NCI-H460 (cell line): Measurements from ENCODE around the gene PRR14. TPM values are rescaled to one million over a fixed set of nuclear protein-coding genes. Genes with fewer than 3 reads are reported as not detected.

Experiments
- DNase-seq: peaks from one replicate; pipeline ENCODE4 v3.0.0-alpha.2; 2016; ENCODE audit warnings: low read depth; ENCODE audit errors: extremely low read depth
- total RNA-seq: library from RNA; depleted of rRNA; stranded (reverse); fragments of >200 nt; shearing (Covaris generic); gene quantifications from 2 replicates; pipeline ENCODE4 v1.2.3, GENCODE V29; 2014

PRR14 gene
- total RNA-seq, 1 experiment from 2014 or later, result 15.7 TPM

- peak; percentile 100 for DNase-seq
Measured at GRCh38 chr16:30657866-30658730, 7.3 kb downstream of the PRR14 start, which contains the start of gene FBRS. FBRS (plus strand) TSS chr16:30658431; CDS start chr16:30659519, 1,088 bp downstream.

GRCh38 chr16:30658731-30659506 lies 8.2 kb downstream of the PRR14 start:
- DNase-seq, result peak; percentile 96

DNA sequence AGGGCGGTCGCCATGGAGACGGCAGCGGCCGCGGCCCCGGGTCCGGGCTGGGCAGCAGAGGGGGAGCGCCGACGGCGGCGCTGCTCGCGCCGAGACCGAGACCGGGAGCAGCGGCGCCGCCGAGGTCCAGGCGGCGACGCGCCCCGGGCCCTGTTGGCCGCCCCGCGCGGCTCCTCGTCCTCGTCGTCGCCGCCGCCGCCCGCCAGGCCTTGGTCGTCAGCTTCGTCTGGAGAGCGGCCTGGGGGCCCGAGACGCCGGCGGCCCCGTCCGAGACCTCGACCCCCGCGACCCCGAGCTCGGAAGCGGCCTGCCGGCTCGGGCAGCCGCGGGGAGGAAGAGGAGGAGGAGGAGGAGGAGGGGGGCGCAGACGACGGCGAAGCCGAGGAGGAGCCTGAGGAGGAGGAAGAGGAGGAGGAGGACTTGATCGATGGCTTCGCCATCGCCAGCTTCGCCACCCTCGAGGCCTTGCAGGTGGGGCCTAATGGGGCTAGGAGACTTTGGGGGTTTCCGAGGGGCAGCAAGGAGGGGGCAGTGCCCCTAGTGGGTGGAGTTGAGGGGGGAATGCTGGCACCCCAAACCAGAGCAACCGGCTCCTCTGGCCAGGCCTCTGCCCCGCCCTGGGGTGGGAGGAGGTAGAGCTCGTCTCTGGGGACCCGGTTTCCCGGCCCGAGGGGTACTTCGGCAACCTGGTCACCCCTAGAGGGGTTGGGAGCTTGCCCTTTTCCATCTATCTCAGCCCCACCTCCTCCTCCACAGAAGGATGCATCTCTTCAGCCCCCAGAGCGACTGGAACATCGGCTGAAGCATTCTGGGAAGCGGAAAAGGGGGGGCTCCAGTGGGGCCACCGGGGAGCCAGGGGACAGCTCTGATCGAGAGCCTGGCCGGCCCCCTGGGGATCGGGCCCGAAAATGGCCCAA lies 9.0 kb downstream of the PRR14 start:
- no peak for DNase-seq

GRCh38 chr16:30660424-30661261 lies 9.9 kb downstream of the PRR14 start:
- no peak for DNase-seq

DNA sequence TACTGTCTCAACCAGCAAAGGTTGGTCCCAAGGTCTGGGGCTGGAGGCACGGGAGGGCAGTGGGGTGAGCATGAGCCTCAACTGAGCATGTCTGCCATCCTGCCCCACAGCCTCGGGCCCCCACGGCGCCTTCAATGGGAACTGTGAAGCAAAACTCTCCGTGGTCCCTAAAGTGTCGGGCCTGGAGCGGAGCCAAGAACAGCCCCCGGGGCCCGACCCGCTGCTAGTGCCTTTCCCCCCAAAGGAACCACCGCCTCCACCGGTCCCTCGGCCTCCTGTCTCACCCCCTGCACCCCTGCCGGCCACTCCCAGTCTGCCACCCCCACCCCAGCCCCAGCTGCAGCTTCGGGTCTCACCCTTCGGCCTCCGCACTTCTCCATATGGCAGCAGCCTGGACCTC lies 11.7 kb downstream of the PRR14 start:
- no peak for DNase-seq

DNA sequence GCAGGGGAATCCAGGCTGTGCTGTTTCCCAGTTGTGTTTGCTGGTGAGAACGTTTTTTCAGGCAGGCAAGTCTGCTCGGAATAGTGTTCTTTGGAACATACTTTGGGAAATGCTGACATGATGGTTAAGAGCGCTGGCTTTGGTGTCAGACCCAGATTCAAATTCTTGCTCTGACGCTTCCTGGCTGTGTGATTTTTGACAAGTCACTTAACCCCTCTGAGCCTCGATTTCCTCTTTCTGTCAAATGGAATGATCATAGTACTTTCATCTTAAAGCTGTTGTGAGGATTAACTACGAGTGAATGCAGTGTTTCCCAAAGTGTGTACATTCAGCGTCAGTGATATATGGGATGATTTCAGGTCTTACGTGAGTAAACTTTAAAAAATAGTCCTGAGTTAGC lies 12.3 kb downstream of the PRR14 start:
- no peak for DNase-seq

DNA sequence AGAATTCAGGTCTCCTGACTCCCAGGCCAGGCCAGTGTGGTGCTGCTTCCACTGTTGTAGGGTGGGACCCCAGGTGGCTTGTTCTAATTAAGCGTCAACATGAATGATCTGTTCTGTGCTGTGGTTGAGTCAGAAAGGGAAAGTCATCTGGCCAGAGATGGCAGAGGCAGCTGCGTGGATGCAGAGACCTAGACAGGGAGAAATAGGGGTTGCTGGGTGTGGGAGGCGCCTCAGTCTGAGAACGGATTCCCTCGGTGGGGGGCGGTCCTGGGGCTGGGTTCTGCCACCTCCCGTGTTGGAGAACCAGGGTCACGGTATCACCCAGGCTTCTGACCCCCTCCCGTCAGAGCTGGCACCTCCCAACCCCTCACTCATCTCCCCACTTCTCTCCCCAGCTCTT lies 13.1 kb downstream of the PRR14 start:
- DNase-seq, result no peak

DNA sequence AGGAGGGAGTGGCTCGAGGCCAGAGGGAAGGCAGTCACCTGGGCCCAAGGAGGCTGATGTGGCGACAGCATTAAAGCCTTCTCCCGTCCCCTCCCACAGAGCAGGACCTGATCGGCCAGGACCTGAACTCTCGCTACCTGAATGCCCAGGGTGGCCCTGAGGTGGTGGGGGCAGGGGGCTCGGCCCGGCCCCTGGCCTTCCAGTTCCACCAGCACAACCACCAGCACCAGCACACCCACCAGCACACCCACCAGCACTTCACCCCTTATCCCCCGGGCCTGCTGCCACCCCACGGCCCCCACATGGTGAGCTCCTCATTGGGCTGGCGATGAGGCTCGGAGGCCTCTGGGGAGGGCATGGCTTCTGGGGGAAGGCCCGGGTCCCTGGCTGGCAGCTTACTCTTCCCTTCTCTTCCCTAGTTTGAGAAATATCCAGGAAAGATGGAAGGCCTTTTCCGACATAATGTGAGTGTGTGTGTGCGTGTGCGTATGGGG lies 13.9 kb downstream of the PRR14 start:
- no peak for DNase-seq

DNA sequence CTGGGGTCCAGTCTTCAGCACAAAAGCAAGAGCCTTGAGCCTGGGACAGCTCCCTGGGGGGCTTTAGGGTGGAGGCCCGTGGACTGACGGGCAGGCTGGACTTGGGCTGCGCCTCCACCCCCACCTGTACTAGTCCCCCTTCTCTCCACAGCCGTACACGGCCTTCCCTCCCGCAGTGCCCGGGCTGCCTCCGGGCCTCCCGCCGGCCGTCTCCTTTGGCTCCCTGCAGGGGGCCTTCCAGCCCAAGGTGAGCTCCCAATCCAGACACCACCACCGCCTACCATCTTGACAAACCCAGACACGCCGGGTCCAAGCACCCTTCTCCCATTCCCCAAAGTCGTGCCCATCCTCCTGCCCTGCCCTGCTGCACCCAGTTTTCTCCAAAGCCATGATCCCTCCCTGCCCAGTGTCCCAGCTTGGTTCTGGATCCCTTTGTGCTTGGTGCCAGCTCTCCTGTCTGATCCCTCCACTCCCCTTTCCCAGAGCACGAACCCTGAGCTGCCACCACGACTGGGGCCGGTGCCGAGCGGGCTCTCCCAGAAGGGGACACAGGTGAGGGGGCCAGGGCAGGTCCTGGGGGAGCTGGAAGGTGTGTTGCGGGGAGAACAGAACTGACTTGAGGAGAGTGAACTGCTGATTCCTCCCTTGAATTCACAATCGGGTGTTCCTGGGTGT lies 14.5 kb downstream of the PRR14 start:
- no peak for DNase-seq

- no peak for DNase-seq
Measured at GRCh38 chr16:30665830-30666190, 15.1 kb downstream of the PRR14 start.

GRCh38 chr16:30666681-30667080 lies 15.9 kb downstream of the PRR14 start:
- DNase-seq, result no peak

- DNase-seq, result no peak
Measured at GRCh38 chr16:30667361-30667905, 16.7 kb downstream of the PRR14 start.

GRCh38 chr16:30668393-30668792 lies 17.6 kb downstream of the PRR14 start:
- no peak for DNase-seq

DNA sequence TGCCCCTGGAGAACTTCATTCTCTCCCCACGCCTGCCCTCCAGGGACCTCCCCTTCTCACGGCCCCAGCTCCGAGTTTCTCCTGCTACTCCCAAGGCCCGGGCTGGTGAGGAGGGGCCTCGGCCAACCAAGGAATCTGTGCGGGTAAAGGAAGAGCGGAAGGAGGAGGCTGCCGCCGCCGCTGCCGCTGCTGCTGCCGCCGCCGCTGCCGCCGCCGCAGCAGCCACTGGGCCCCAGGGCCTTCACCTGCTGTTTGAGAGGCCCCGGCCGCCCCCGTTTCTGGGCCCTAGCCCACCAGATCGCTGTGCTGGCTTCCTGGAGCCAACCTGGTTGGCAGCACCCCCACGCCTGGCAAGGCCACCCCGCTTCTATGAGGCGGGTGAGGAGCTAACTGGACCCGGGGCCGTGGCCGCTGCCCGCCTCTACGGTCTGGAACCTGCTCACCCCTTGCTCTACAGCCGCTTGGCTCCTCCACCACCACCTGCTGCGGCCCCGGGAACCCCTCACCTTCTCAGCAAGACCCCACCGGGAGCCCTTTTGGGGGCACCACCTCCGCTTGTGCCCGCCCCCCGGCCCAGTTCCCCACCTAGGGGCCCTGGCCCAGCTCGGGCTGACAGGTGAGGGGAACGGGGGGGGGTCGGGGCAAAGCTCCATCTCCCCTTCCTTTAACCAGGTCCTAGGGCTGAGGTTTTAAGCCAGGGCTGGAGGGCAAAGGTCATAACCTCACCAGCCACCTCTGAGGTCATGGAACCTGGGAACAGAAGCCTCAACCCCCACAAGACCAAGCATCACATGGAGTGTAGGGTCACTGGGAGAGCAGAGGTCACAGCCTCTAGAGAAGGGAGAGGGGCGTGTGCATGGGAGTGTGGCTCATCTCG lies 18.5 kb downstream of the PRR14 start:
- no peak for DNase-seq

DNA sequence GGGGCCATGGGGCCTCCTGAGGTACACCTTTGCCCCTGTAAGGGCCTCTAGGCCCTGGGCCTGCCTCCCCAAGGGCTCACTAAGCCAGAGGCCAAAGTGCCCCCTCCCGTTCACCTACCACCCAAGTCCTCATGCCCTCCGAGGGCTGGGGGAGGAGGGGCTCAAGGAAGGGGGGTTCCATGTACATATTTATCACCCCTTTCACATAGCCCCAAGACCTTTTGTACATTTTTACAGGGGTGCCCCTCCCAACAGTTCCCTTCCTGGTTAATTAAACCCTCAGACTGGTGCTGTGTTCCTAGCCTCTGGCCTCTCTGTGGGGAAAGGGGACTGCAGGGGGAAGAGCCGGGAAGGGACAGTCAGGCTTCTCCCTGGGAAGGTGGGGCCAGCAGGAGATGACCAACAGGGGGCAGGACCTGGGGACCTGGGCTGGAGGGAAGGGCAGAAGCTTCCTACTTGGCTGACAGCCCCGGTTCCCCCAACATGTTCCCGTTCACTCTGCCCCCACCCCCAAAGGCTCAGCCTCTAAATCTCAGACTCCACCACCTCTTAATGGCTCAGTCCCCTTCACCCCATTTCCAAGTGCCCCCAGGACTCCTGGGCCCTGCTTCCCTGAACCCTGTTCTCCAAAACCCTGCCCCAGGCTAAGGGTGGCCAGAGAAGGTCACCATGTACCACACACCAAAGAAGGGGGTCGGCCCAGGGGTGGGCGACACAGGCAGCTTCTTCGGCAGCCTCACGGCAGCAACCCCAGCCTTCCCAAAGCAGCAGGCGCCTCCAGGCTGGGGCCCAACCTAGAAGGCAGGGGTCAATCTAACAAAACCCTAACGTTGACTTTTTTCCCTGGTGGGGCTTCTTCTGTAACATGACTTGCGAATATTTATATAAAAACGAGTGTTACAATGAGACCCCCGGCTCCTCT lies 19.4 kb downstream of the PRR14 start:
- no peak for DNase-seq

DNA sequence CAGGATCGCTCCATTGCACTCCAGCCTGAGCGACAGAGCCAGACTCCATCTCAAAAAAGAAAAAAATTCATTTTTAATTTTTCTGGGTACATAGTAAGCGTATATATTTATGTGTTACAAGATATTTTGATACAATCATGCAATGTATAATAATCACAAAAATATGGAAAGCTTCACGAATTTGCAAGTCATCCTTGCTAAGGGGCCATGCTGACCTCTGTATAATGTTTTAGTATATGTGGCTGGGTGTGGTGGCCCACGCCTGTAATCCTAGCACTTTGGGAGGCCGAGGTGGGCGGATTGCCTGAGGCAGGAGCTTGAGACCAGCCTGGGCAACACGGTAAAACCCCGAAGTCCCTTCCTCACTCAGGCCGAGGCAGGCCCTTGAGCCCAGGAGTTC lies 24.4 kb downstream of the PRR14 start:
- DNase-seq, result no peak
